ENCODE measurements around the gene PRSS33.

The PRSS33 gene

GRCh38 chr16:2742323-2743006 is 44.9 kb downstream of the PRSS33 start:
- DNase-seq (ENCODE audit: low read depth, low spot score): no peak
- CTCF ChIA-PET: no interaction called here
- POLR2A ChIA-PET: no interaction called here
- no peak overlapping the region for H3K4me3 ChIP-seq (ENCODE audit: low read depth, low read length)
- no peak for TF ChIP-seq CTCF (IDR thresholded peaks at IDR 0.05; ENCODE audit: insufficient read depth, low read length, missing control alignments)

- POLR2A ChIA-PET: no interaction called here
- no peak overlapping the region for H3K4me3 ChIP-seq (ENCODE audit: low read depth, low read length)
- CTCF ChIA-PET: interaction anchor here (1.0 to 1.8 kb wide), 2 partner anchors 19 to 186 kb away, joined by 3 to 4 read pairs; no protein-coding TSS in a partner anchor
- no peak for TF ChIP-seq CTCF (IDR thresholded peaks at IDR 0.05; ENCODE audit: insufficient read depth, low read length, missing control alignments)
- DNase-seq (ENCODE audit: low read depth, low spot score): no peak
Observed at GRCh38 chr16:2741168-2741567, 46.2 kb downstream of the PRSS33 start.

- no peak overlapping the region for H3K4me3 ChIP-seq (ENCODE audit: low read depth, low read length)
- DNase-seq (ENCODE audit: low read depth, low spot score): no peak
- TF ChIP-seq CTCF (IDR thresholded peaks at IDR 0.05; ENCODE audit: insufficient read depth, low read length, missing control alignments): no peak
- ChIA-PET CTCF (interaction anchor here (1.4 to 1.8 kb wide), 2 partner anchors 13 to 186 kb away, joined by 3 to 4 read pairs; no protein-coding TSS in a partner anchor), POLR2A (no interaction called here)
Observed at GRCh38 chr16:2740476-2740875, 46.9 kb downstream of the PRSS33 start.

- CTCF ChIA-PET: interaction anchor here (1.2 to 1.8 kb wide), 4 partner anchors 11 to 187 kb away, joined by 3 to 4 read pairs (median 3); no protein-coding TSS in a partner anchor
- POLR2A ChIA-PET: no interaction called here
- TF ChIP-seq CTCF (IDR thresholded peaks at IDR 0.05; ENCODE audit: insufficient read depth, low read length, missing control alignments): no peak
- DNase-seq (ENCODE audit: low read depth, low spot score): no peak
- no peak overlapping the region for H3K4me3 ChIP-seq (ENCODE audit: low read depth, low read length)
Observed at GRCh38 chr16:2739625-2740430, 47.5 kb downstream of the PRSS33 start.

- no peak for DNase-seq (ENCODE audit: low read depth, low spot score)
- TF ChIP-seq CTCF (IDR thresholded peaks at IDR 0.05; ENCODE audit: insufficient read depth, low read length, missing control alignments): no peak
- POLR2A ChIA-PET: no interaction called here
- CTCF ChIA-PET: interaction anchor here (1.2 to 1.5 kb wide), 2 partner anchors 12 to 14 kb away, joined by 3 read pairs; no protein-coding TSS in a partner anchor
- H3K4me3 ChIP-seq (ENCODE audit: low read depth, low read length): no peak overlapping the region
Observed at GRCh38 chr16:2738615-2739014, 48.7 kb downstream of the PRSS33 start.

GRCh38 chr16:2737895-2738418 is 49.4 kb downstream of the PRSS33 start:
- no peak overlapping the region for H3K4me3 ChIP-seq (ENCODE audit: low read depth, low read length)
- TF ChIP-seq CTCF (IDR thresholded peaks at IDR 0.05; ENCODE audit: insufficient read depth, low read length, missing control alignments): no peak
- ChIA-PET CTCF (interaction anchor here (1.5 kb wide), 1 partner anchor 14 kb away, joined by 3 read pairs; no protein-coding TSS in a partner anchor), POLR2A (no interaction called here)
- DNase-seq (ENCODE audit: low read depth, low spot score): no peak

Data from AG04449 (cell line).